Skeletal muscle tissue (tissue), 4 donors: Measurements from ENCODE around the gene PCMT1. TPM values are rescaled to one million over a fixed set of nuclear protein-coding genes. Genes with fewer than 3 reads are reported as not detected.
"Not testable (repeated sequence)": the region's sequence is repeated elsewhere in the genome, so short reads cannot be mapped to it uniquely, and the experiment has no call there.

Source experiments
- H3K27ac ChIP-seq: one replicate; pipeline ENCODE4 v1.7.0; 2013; ENCODE audit warnings: mild to moderate bottlenecking, low read depth, low read length, inconsistent platforms
- H3K27me3 ChIP-seq, 3 donors: one replicate each; pipeline ENCODE4 v1.7.0; 2013; ENCODE audit warnings: low read length in 3 of 3; ENCODE audit not compliant: control insufficient read depth in 3 of 3, insufficient read depth in 3 of 3
- H3K36me3 ChIP-seq, 3 donors: one replicate each; pipeline ENCODE4 v1.7.0; 2013; ENCODE audit warnings: low read length in 3 of 3; ENCODE audit not compliant: control insufficient read depth in 3 of 3, insufficient read depth in 3 of 3
- H3K4me1 ChIP-seq, 3 donors: one replicate each; pipeline ENCODE4 v1.7.0; 2013; ENCODE audit warnings: low read length in 3 of 3, mild to moderate bottlenecking in 3 of 3; ENCODE audit not compliant: control insufficient read depth in 3 of 3, insufficient read depth in 3 of 3
- H3K4me3 ChIP-seq, 3 donors: one replicate each; pipeline ENCODE4 v1.7.0; 2013; ENCODE audit warnings: low read length in 3 of 3
- H3K9ac ChIP-seq, 3 donors: one replicate each; pipeline ENCODE4 v1.7.0; 2013; ENCODE audit warnings: low read length in 3 of 3, mild to moderate bottlenecking in 3 of 3, moderate library complexity in 2 of 3, low read depth in 1 of 3
- H3K9me3 ChIP-seq, 3 donors: one replicate each; pipeline ENCODE4 v1.7.0; 2013; ENCODE audit warnings: low read length in 3 of 3; ENCODE audit not compliant: control insufficient read depth in 3 of 3
- total RNA-seq: library from RNA; depleted of rRNA; stranded (reverse); fragments of >200 nt; gene quantifications from one replicate; pipeline ENCODE4 v1.2.3, GENCODE V29; 2014
- donor health status: Osteomylitis.

PCMT1 gene
- total RNA-seq, 1 donor from 2014 or later = 63.7 TPM

GRCh38 chr6:149749082-149749593 is 403 bp upstream of the PCMT1 start:
- peaks cover 18 to 23% (median 19%) of the 10 kb centered on the region in 3 donors for H3K4me1 ChIP-seq

GRCh38 chr6:149750136-149750609 is 632 bp downstream of the PCMT1 start:
- peaks cover 0 to 3% (median 2%) of the 10 kb centered on the region in 3 donors for H3K36me3 ChIP-seq
- H3K27me3 ChIP-seq = no peaks in the 10 kb centered on the region
- H3K27ac ChIP-seq = peak overlapping the region; percentile 93
- peak overlapping the region; percentile 91 to 99 (median 98) for H3K4me3 ChIP-seq
- peaks cover 18 to 25% (median 19%) of the 10 kb centered on the region in 3 donors for H3K4me1 ChIP-seq
- H3K9me3 ChIP-seq = no peaks in the 10 kb centered on the region
- H3K9ac ChIP-seq = peak overlapping the region; percentile 99

More at GRCh38 chr6:149749082-149749593, 403 bp upstream of the PCMT1 start:
- not testable (repeated sequence) for H3K36me3 ChIP-seq, H3K9me3 ChIP-seq, H3K27me3 ChIP-seq
- Histone ChIP-seq H3K27ac (peak overlapping the region; percentile 93), H3K9ac (peak overlapping the region; percentile 72 to 99 (median 78)), H3K4me3 (peak overlapping the region; percentile 59 to 99 (median 98))

GRCh38 chr6:149751239-149751638 is 1.7 kb downstream of the PCMT1 start:
- Histone ChIP-seq H3K27ac (peak overlapping the region; percentile 93), H3K36me3 (peaks cover 0 to 3% (median 2%) of the 10 kb centered on the region in 3 donors), H3K27me3 (no peaks in the 10 kb centered on the region), H3K4me1 (peaks cover 14 to 28% (median 17%) of the 10 kb centered on the region in 3 donors), H3K9me3 (no peaks in the 10 kb centered on the region), H3K9ac (peak overlapping the region in 2 of 3 donors; percentile 99), H3K4me3 (peak overlapping the region in 1 of 3 donors; percentile 99)

GRCh38 chr6:149751920-149752319 is 2.4 kb downstream of the PCMT1 start:
- peaks cover 11 to 21% (median 14%) of the 10 kb centered on the region in 3 donors for H3K4me1 ChIP-seq
- not testable (repeated sequence) for H3K9ac ChIP-seq, H3K9me3 ChIP-seq, H3K27me3 ChIP-seq, H3K36me3 ChIP-seq, H3K27ac ChIP-seq, H3K4me3 ChIP-seq

- no peak overlapping the region for H3K4me3 ChIP-seq
- no peaks in the 10 kb centered on the region for H3K9me3 ChIP-seq
- no peak overlapping the region for H3K27ac ChIP-seq
- H3K9ac ChIP-seq = no peak overlapping the region
- no peaks in the 10 kb centered on the region for H3K27me3 ChIP-seq
- H3K36me3 ChIP-seq = peaks cover 0 to 3% (median 2%) of the 10 kb centered on the region in 3 donors
- H3K4me1 ChIP-seq = peaks cover 11 to 21% (median 14%) of the 10 kb centered on the region in 3 donors
Measured at GRCh38 chr6:149752600-149753373, 3.2 kb downstream of the PCMT1 start.

GRCh38 chr6:149753374-149753637 is 3.8 kb downstream of the PCMT1 start:
- H3K4me1 ChIP-seq = peaks cover 11 to 21% (median 14%) of the 10 kb centered on the region in 3 donors
- H3K9me3 ChIP-seq, H3K9ac ChIP-seq, H3K27ac ChIP-seq, H3K36me3 ChIP-seq, H3K27me3 ChIP-seq, H3K4me3 ChIP-seq: not testable (repeated sequence)

GRCh38 chr6:149754548-149754947 is 5.0 kb downstream of the PCMT1 start:
- Histone ChIP-seq H3K27me3 (no peaks in the 10 kb centered on the region), H3K9me3 (no peaks in the 10 kb centered on the region), H3K27ac (no peak overlapping the region), H3K9ac (no peak overlapping the region), H3K4me3 (no peak overlapping the region), H3K36me3 (peaks cover 0 to 3% (median 2%) of the 10 kb centered on the region in 3 donors), H3K4me1 (peaks cover 11 to 21% (median 14%) of the 10 kb centered on the region in 3 donors)

- Histone ChIP-seq H3K27me3 (no peaks in the 10 kb centered on the region), H3K4me3 (no peak overlapping the region), H3K9ac (peak overlapping the region in 2 of 3 donors; percentile 1 to 10), H3K27ac (peak overlapping the region; percentile 55), H3K36me3 (peaks cover 3 to 7% (median 5%) of the 10 kb centered on the region in 3 donors), H3K9me3 (no peaks in the 10 kb centered on the region), H3K4me1 (peaks cover 8 to 14% (median 9%) of the 10 kb centered on the region in 3 donors)
Measured at GRCh38 chr6:149755300-149756260, 6.0 kb downstream of the PCMT1 start.

- Histone ChIP-seq H3K36me3 (peaks cover 3 to 7% (median 5%) of the 10 kb centered on the region in 3 donors), H3K27me3 (no peaks in the 10 kb centered on the region), H3K4me3 (no peak overlapping the region), H3K4me1 (peaks cover 4 to 14% (median 4%) of the 10 kb centered on the region in 3 donors), H3K9me3 (no peaks in the 10 kb centered on the region), H3K9ac (peak overlapping the region in 2 of 3 donors; percentile 1 to 10), H3K27ac (peak overlapping the region; percentile 55)
Measured at GRCh38 chr6:149756261-149756636, 6.7 kb downstream of the PCMT1 start.
